K562 (cell line): Measurements from ENCODE around the gene TMEM245. TPM values are rescaled to one million over a fixed set of nuclear protein-coding genes. Genes with fewer than 3 reads are reported as not detected.

Experiments used
- ATAC-seq: fragments of 200-7000 bp; cut with Tn5 transposase; 3 replicates; pipeline ENCODE4 v1.9.1; 2020; ENCODE audit warnings: moderate library complexity
- BruUV-seq: library from RNA; stranded (reverse); fragments of 400-500 nt; replicated peaks from 2 replicates; lab custom pipeline; 2021; lab: Mats Ljungman, UMichigan
- CTCF ChIA-PET: fragments of 300-600 bp; formaldehyde crosslinking; extraction: SDS; loops from one replicate; lab custom pipeline; 2021; ENCODE audit warnings: low intra/inter-chr PET ratio; lab: Yijun Ruan, JAX
- POLR2A ChIA-PET: fragments of 300-600, 350-650 bp; sonication (Branson Sonifier 250); formaldehyde crosslinking; extraction: SDS; loops from one replicate; lab custom pipeline; 2021; ENCODE audit warnings: antibody characterized with exemption, inconsistent platforms; lab: Yijun Ruan, JAX
- DNase-seq, 4 experiments: peaks; one replicate each; pipeline versions ENCODE4 v3.0.0 to v3.0.0-alpha.2; 2011 to 2018; ENCODE audit warnings: low spot score in 3 of 4, mixed read lengths in 3 of 4; ENCODE audit errors: extremely low read depth in 1 of 4
- FAIRE-seq: peaks from 2 replicates; lab custom pipeline; 2011; peaks lifted over from hg19 to GRCh38; lab: Jason Lieb, UNC
- H2AFZ ChIP-seq: 2 replicates; pipeline ENCODE4 v1.6.0; 2011; ENCODE audit warnings: low read depth, low read length, control low read depth, inconsistent platforms
- H3K27ac ChIP-seq: fragments of 200-600 bp; 3 replicates; pipeline ENCODE4 v1.8.0; 2011; ENCODE audit warnings: low read depth, mild to moderate bottlenecking, control low read depth, inconsistent platforms, low read length, moderate library complexity, mixed read lengths; ENCODE audit errors: extremely low read depth
- H3K27me3 ChIP-seq, 2 experiments: fragments of 300-600 bp in 1 of 2; 2 replicates in 1 of 2; 3 replicates in 1 of 2; pipeline versions ENCODE4 v1.6.0 to v1.8.0; 2011; ENCODE audit warnings: inconsistent platforms in 2 of 2, low read length in 2 of 2, mild to moderate bottlenecking in 1 of 2, mixed read lengths in 1 of 2, moderate library complexity in 1 of 2; ENCODE audit not compliant: control insufficient read depth in 2 of 2, insufficient read depth in 2 of 2
- H3K36me3 ChIP-seq: fragments of 300-600 bp; 3 replicates; pipeline ENCODE4 v1.8.0; 2011; ENCODE audit warnings: mild to moderate bottlenecking, low read length, inconsistent platforms; ENCODE audit not compliant: control insufficient read depth, insufficient read depth
- H3K4me1 ChIP-seq, 2 experiments: fragments of 200-600 bp in 1 of 2; replicated peaks in 1 of 2; 2 replicates in 1 of 2; 3 replicates in 1 of 2; pipeline versions ENCODE4 v1.5.1 to v1.8.0; 2011; ENCODE audit warnings: inconsistent platforms in 2 of 2, low read length in 2 of 2, mild to moderate bottlenecking in 1 of 2, mixed read lengths in 1 of 2, moderate library complexity in 1 of 2; ENCODE audit not compliant: control insufficient read depth in 2 of 2, insufficient read depth in 2 of 2
- H3K4me2 ChIP-seq: 2 replicates; pipeline ENCODE4 v1.6.1; 2011; ENCODE audit warnings: low read length, control low read depth, inconsistent platforms, mixed read lengths; ENCODE audit not compliant: insufficient read depth
- H3K4me3 ChIP-seq: fragments of 200-600 bp; sonication (generic), shearing (Covaris generic); 2 replicates; pipeline ENCODE4 v1.5.1; 2016; ENCODE audit warnings: control low read depth, inconsistent platforms
- H3K79me2 ChIP-seq: fragments of 200-600 bp; 3 replicates; pipeline ENCODE4 v1.8.0; 2011; ENCODE audit warnings: low read length, inconsistent platforms; ENCODE audit not compliant: control insufficient read depth, insufficient read depth
- H3K9ac ChIP-seq, 2 experiments: 2 replicates each; pipeline versions ENCODE4 v1.6.0 to v1.6.1; 2011; ENCODE audit warnings: low read depth in 2 of 2, low read length in 2 of 2, control low read depth in 1 of 2, inconsistent platforms in 1 of 2, mild to moderate bottlenecking in 1 of 2, mixed read lengths in 1 of 2; ENCODE audit not compliant: insufficient read depth in 1 of 2
- H3K9me1 ChIP-seq: one replicate; pipeline ENCODE4 v1.6.0; 2011; ENCODE audit warnings: inconsistent platforms, mild to moderate bottlenecking, low read length, moderate library complexity; ENCODE audit not compliant: control insufficient read depth, insufficient read depth
- H3K9me3 ChIP-seq: replicated peaks from 2 replicates; pipeline ENCODE4 v1.5.1; 2011; ENCODE audit warnings: low read depth, low read length, inconsistent platforms; ENCODE audit not compliant: control insufficient read depth, insufficient read depth
- H4K20me1 ChIP-seq: replicated peaks from 2 replicates; pipeline ENCODE4 v1.6.1; 2011; ENCODE audit warnings: low read length, inconsistent platforms, mixed read lengths; ENCODE audit not compliant: control insufficient read depth, insufficient read depth
- ELF4 ChIP-seq: fragments of 450-650 bp; formaldehyde crosslinking; IDR thresholded peaks from 2 replicates; pipeline ENCODE4 v1.4.0; 2022; ENCODE audit warnings: missing genetic modification characterization
- MAFK ChIP-seq: IDR thresholded peaks from 2 replicates; pipeline ENCODE4 v1.6.1; 2011; ENCODE audit warnings: low read length, improper control_type of control experiment
- ZNF253 ChIP-seq: fragments of 250-450 bp; sonication (Bioruptor Pico); conservative IDR thresholded peaks from 2 replicates; pipeline ENCODE4 v1.6.1; 2021; ENCODE audit warnings: mild to moderate bottlenecking
- ZNF277 ChIP-seq: fragments of 250-450 bp; sonication (Bioruptor Pico); IDR thresholded peaks from 2 replicates; pipeline ENCODE4 v1.8.0; 2022; ENCODE audit warnings: inconsistent platforms, mild to moderate bottlenecking, moderate library complexity, borderline replicate concordance
- WGBS: fragments of 100-300 bp; shearing (Covaris generic); methylation state at CpG from one replicate; pipeline ENCODE4 v1.1.6; 2016; ENCODE audit warnings: low coverage, mixed read lengths; ENCODE audit not compliant: insufficient coverage; ENCODE audit errors: missing lambda C conversion rate; 5-methylcytosine and 5-hydroxymethylcytosine counted together
- in situ Hi-C: fragments of 300-500 bp; cut with MboI; formaldehyde crosslinking; loops from 4 replicates; pipeline ENCODE4 v1.15.0; 2018; ENCODE audit warnings: inconsistent platforms, mixed read lengths
- intact Hi-C: fragments of 100-400 bp; cut with micrococcal nuclease; formaldehyde crosslinking; loops from 2 replicates; pipeline ENCODE4 v1.14.2; 2022
- polyA plus RNA-seq, 8 experiments: library from polyadenylated mRNA; depleted of rRNA in 4 of 8; stranded (reverse) in 5 of 8; unstranded in 3 of 8; fragments of >200 nt; fragmentation: Nextera tagmentation in 2 of 8; fragmentation: Illumina TruSeq in 1 of 8; extraction: Ambion mirVana in 2 of 8; extraction: Trizol in 1 of 8; gene quantifications; 2 replicates each; pipeline versions ENCODE4 v1.2.1 to v1.2.3, GENCODE V29; 2011 to 2014; ENCODE audit warnings: inconsistent platforms in 1 of 8, missing spikeins in 1 of 8
- total RNA-seq, 7 experiments: library from RNA; depleted of rRNA in 6 of 7; stranded (reverse); fragments of >200 nt in 6 of 7; fragmentation: Illumina TruSeq in 2 of 7; extraction: Trizol in 2 of 7; gene quantifications; 2 replicates each; pipeline versions ENCODE4 v1.2.1 to v1.2.3, GENCODE V29; 2011 to 2021; ENCODE audit warnings: low replicate concordance in 1 of 7

TMEM245 gene
- total and polyA plus RNA-seq, 9 of the 15 experiments (the other 6 are each of a cell fraction or from before 2014, with no cell fraction given), result 8.5 to 43.2 (median 24.3) TPM

GRCh38 chr9:109082091-109082620, 37.6 kb downstream of the TMEM245 start:
- H3K27ac ChIP-seq, result no peak overlapping the region
- H3K4me3 ChIP-seq, result no peak overlapping the region
- intact Hi-C loops (no loop called here), in situ Hi-C loops (no loop called here)
- H3K36me3 ChIP-seq, result peaks cover 90% of the 10 kb centered on the region
- no peak for TF ChIP-seq ZNF253
- no peak for TF ChIP-seq ELF4 (CRISPR knock-in tag)
- TF ChIP-seq MAFK, result no peak
- TF ChIP-seq ZNF277 (CRISPR knock-in tag), result no peak
- no peaks in the 10 kb centered on the region for H3K4me1 ChIP-seq
- ATAC-seq (no peak), FAIRE-seq (no peak), DNase-seq (no peak)
- no peaks in the 10 kb centered on the region for H3K9me3 ChIP-seq
- WGBS, result 56% methylated on average over 2 of the region's 2 CpGs
- no peak overlapping the region for H3K9ac ChIP-seq
- ChIA-PET POLR2A (no interaction called here), CTCF (no interaction called here)
- H2AFZ ChIP-seq, result no peak overlapping the region
- H3K9me1 ChIP-seq, result no peaks in the 10 kb centered on the region
- no peak overlapping the region for H3K4me2 ChIP-seq
- H4K20me1 ChIP-seq, result no peaks in the 10 kb centered on the region
- H3K27me3 ChIP-seq, result no peaks in the 10 kb centered on the region
- H3K79me2 ChIP-seq, result peaks cover 6% of the 10 kb centered on the region; the same call in 1 of the 3 replicates
- BruUV-seq, result no TSS peak
